T-helper 2 cell treated with Interferon-gamma antibody and Interleukin-4, amounts not matched to agents 5 μg/mL and 100 μg/mL, for 36 hours (primary cell): ENCODE measurements around the gene CRK.
"Not testable (repeated sequence)": the region's sequence is repeated elsewhere in the genome, so short reads cannot be mapped to it uniquely, and the experiment has no call there.

ENCODE experiments used
- DNase-seq: peaks from one replicate; pipeline ENCODE4 v3.0.0; 2021; ENCODE audit warnings: low spot score
- H3K27ac Mint-ChIP-seq: one replicate; pipeline ENCODE4 v1.8.0; 2021; ENCODE audit warnings: mild to moderate bottlenecking, mixed read lengths
- H3K27me3 Mint-ChIP-seq: one replicate; pipeline ENCODE4 v1.8.0; 2021; ENCODE audit warnings: low read depth, mixed read lengths
- H3K36me3 Mint-ChIP-seq: one replicate; pipeline ENCODE4 v1.8.0; 2021; ENCODE audit warnings: low read depth, mixed read lengths
- H3K4me1 Mint-ChIP-seq: one replicate; pipeline ENCODE4 v1.8.0; 2021; ENCODE audit warnings: low read depth, mixed read lengths
- H3K4me3 Mint-ChIP-seq: one replicate; pipeline ENCODE4 v1.8.0; 2022; ENCODE audit warnings: mild to moderate bottlenecking, moderate library complexity, mixed read lengths
- H3K9me3 Mint-ChIP-seq: one replicate; pipeline ENCODE4 v1.8.0; 2021; ENCODE audit warnings: mixed read lengths

CRK gene

DNA sequence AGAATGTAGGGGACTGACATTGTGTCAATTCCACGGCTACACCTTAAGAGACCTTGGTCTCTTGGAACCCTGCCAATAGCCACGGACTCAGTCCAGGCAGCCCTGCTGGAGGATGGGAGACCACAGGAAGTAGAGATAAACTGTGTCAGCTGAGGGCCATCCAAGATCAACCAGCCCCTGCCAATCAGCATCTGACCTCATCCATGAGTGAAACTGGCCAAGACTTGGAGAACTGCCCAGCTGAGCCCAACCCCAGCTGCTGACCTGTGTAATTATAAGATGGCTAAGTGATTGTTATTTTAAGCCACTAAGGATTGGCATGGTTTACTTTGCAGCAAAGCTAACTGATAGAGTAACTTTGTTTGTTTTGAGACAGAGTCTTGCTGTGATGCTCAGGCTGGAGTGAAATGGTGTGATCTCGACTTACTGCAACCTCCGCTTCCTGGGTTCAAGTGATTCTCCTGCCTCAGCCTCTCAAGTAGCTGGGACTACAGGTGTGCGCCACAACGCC lies 42.7 kb downstream of the CRK start:
- Mint-ChIP-seq H3K4me1 (no peaks in the 10 kb centered on the region), H3K27me3 (no peaks in the 10 kb centered on the region), H3K4me3 (no peak overlapping the region), H3K9me3 (no peaks in the 10 kb centered on the region), H3K27ac (no peak overlapping the region), H3K36me3 (peaks cover 3% of the 10 kb centered on the region)
- DNase-seq, result no peak

GRCh38 chr17:1412185-1413110 lies 43.6 kb downstream of the CRK start:
- no peaks in the 10 kb centered on the region for H3K9me3 Mint-ChIP-seq
- DNase-seq, result no peak
- H3K4me3 Mint-ChIP-seq, result no peak overlapping the region
- H3K36me3 Mint-ChIP-seq, result no peaks in the 10 kb centered on the region
- no peaks in the 10 kb centered on the region for H3K4me1 Mint-ChIP-seq
- no peaks in the 10 kb centered on the region for H3K27me3 Mint-ChIP-seq
- no peak overlapping the region for H3K27ac Mint-ChIP-seq

DNA sequence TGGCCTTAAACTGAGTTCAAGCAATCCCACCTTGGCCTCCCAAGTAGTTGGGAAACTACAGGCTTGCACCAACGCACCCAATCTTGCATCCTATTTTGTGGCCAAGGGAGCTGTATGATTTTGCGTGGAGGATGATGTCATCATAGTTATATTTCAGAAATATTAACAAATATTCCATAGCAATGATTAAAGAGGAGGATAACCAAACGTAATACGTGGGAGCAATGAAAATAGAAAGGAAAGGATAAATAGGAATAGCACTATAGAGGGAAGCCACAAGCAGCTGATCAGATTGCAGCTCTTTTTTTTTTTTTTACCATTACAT lies 53.8 kb downstream of the CRK start:
- H3K4me1 Mint-ChIP-seq, result peaks cover 18% of the 10 kb centered on the region
- no peaks in the 10 kb centered on the region for H3K9me3 Mint-ChIP-seq
- DNase-seq, result no peak
- H3K4me3 Mint-ChIP-seq, result no peak overlapping the region
- peaks cover 6% of the 10 kb centered on the region for H3K27me3 Mint-ChIP-seq
- H3K36me3 Mint-ChIP-seq, result peaks cover 16% of the 10 kb centered on the region
- H3K27ac Mint-ChIP-seq, result no peak overlapping the region

DNA sequence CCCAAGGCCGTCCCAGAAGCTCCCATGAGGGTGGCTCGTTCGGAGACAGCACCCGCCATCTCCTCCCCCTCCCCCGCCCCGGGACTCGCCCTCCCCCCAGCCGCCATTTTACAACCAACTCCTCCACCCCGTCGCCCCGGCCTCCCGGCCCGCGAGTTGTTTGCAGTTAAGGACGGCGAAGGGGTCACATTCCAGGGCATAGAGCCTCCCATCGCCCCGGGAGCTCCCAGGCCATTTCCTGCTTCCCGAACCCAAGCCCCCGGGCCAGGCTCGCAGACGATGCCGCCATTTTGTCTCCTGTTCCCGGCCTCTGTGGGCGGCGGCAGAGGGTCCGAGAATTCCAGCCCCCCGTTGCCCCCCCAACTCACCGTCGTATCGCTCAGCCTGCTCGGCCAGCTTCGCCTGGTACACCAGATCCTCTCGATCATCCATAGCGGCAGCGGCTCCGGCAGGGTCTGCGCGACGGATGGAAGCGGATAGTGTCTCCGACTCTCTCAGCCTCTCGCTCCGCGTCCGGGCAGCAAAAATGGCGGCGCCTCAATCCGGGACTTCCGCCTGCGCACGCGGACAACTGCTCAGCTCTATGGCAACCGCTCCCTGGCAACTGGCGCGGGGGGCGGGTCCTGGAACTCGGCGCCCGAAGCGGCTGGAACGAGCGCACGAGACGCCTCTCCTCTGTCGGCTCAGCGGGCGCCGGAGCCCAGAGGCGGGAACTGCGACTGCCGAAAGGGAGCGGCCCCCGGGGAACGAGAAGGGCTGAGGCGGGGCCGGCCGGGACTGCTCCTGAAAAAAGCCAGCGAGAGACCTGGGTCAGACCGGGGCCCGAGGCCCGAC lies 56.1 kb downstream of the CRK start, which contains the start of gene YWHAE:
TSS of gene YWHAE (minus strand) at position 544 of the 834 bp plus-strand sequence. CDS start at position 432, 112 bp downstream.
- peaks cover 6% of the 10 kb centered on the region for H3K27me3 Mint-ChIP-seq
- H3K36me3 Mint-ChIP-seq, result peaks cover 26% of the 10 kb centered on the region
- peak within 1 kb of the TSS; percentile 97 for H3K27ac Mint-ChIP-seq
- H3K4me1 Mint-ChIP-seq, result peaks cover 24% of the 10 kb centered on the region
- H3K9me3 Mint-ChIP-seq, result no peaks in the 10 kb centered on the region
- peak within 1 kb of the TSS; percentile 98 for H3K4me3 Mint-ChIP-seq
- DNase-seq, result peak; percentile 97

- H3K4me3 Mint-ChIP-seq, result peak overlapping the region; percentile 98
- H3K4me1 Mint-ChIP-seq, result peaks cover 26% of the 10 kb centered on the region
- DNase-seq, result peak; percentile 18
- H3K36me3 Mint-ChIP-seq, result peaks cover 27% of the 10 kb centered on the region
- H3K9me3 Mint-ChIP-seq, result no peaks in the 10 kb centered on the region
- H3K27me3 Mint-ChIP-seq, result peaks cover 6% of the 10 kb centered on the region
- peak overlapping the region; percentile 97 for H3K27ac Mint-ChIP-seq
Observed at GRCh38 chr17:1398931-1399678, 56.9 kb downstream of the CRK start.

- no peaks in the 10 kb centered on the region for H3K9me3 Mint-ChIP-seq
- peak overlapping the region; percentile 98 for H3K4me3 Mint-ChIP-seq
- peaks cover 32% of the 10 kb centered on the region for H3K36me3 Mint-ChIP-seq
- DNase-seq, result no peak
- H3K27me3 Mint-ChIP-seq, result peaks cover 6% of the 10 kb centered on the region
- peaks cover 30% of the 10 kb centered on the region for H3K4me1 Mint-ChIP-seq
- H3K27ac Mint-ChIP-seq, result peak overlapping the region; percentile 97
Observed at GRCh38 chr17:1398028-1398427, 58.0 kb downstream of the CRK start.

GRCh38 chr17:1395876-1396665 lies 60.0 kb downstream of the CRK start:
- Mint-ChIP-seq H3K4me1 (peaks cover 39% of the 10 kb centered on the region), H3K36me3 (peaks cover 32% of the 10 kb centered on the region)
- not testable (repeated sequence) for H3K27me3 Mint-ChIP-seq, H3K9me3 Mint-ChIP-seq, H3K27ac Mint-ChIP-seq, H3K4me3 Mint-ChIP-seq, DNase-seq

DNA sequence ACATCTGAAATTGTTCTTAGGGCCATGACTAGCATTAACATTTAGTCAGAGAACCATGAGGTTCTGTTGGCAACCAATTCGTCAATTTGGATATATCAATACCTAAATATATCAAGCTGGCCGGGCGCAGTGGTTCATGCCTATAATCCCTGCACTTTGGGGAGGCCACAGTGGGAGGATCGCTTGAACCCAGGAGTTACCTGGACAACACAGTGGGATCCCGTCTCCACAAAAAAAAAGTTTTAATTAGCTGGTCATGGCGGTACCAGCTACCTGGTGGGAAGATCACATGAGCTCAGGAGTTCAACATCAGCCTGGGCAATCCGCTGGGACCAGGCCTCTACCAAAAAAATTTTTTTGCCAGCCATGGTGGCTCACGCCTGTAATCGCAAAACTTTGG lies 64.5 kb downstream of the CRK start:
- Mint-ChIP-seq H3K4me1 (peaks cover 26% of the 10 kb centered on the region), H3K9me3 (no peaks in the 10 kb centered on the region), H3K36me3 (peaks cover 18% of the 10 kb centered on the region), H3K4me3 (no peak overlapping the region), H3K27ac (no peak overlapping the region), H3K27me3 (no peaks in the 10 kb centered on the region)
- no peak for DNase-seq

DNA sequence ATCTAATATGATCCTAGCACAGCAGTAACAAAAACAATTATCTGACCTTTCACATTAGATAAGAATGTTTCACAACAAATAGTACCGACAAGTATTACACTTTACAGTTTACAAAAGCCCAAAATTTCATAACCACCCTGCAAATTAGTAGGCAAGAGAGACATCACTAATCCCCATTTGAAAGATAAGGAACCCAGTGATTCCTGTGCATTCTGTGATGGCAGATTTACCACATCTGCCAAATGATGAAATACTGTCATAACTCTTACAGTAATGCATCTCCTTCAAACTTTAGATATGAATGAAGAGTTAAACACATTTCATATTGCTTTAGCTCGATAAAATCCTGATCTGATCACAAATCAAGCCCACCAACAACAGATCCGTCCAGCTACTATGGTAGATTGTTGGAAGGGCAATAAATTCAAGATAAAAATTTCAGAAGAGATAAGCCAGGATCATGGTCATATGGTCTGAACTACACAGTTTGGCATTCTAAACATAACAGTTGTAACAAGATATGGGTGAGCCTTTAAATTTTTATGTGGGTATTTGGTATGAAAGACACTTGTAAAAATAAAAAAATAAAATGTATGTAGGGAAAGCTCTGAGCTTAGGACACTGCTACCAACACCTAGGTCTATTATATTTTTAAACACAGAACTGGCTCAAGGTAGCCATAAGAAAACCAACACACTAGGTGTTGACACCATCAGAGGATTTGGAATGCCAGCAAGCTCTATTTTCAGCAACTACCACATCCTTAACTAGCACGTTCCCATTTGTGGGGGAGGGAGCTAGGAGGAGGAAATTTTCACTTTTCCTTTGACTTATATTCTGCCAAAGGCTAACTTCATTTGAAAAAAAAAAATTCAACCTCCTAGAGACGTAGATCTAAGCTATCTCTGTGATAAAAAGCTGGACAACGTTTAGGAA lies 65.3 kb downstream of the CRK start:
- Mint-ChIP-seq H3K36me3 (peaks cover 15% of the 10 kb centered on the region), H3K27me3 (no peaks in the 10 kb centered on the region), H3K4me3 (no peak overlapping the region), H3K4me1 (peaks cover 27% of the 10 kb centered on the region), H3K9me3 (no peaks in the 10 kb centered on the region), H3K27ac (no peak overlapping the region)
- no peak for DNase-seq

- H3K36me3 Mint-ChIP-seq, H3K4me3 Mint-ChIP-seq, H3K27me3 Mint-ChIP-seq, DNase-seq, H3K9me3 Mint-ChIP-seq, H3K27ac Mint-ChIP-seq: not testable (repeated sequence)
- peaks cover 24% of the 10 kb centered on the region for H3K4me1 Mint-ChIP-seq
Observed at GRCh38 chr17:1387490-1388227, 68.4 kb downstream of the CRK start.

GRCh38 chr17:1386675-1387190 lies 69.3 kb downstream of the CRK start:
- not testable (repeated sequence) for DNase-seq, H3K36me3 Mint-ChIP-seq, H3K9me3 Mint-ChIP-seq, H3K4me3 Mint-ChIP-seq, H3K27ac Mint-ChIP-seq, H3K27me3 Mint-ChIP-seq
- peaks cover 18% of the 10 kb centered on the region for H3K4me1 Mint-ChIP-seq
